OCI-LY7 (cell line): ENCODE results near the gene NRAP. TPM values are rescaled to one million over a fixed set of nuclear protein-coding genes. Genes with fewer than 3 reads are reported as not detected.

ENCODE experiments used
- BruUV-seq: library from RNA; stranded (reverse); fragments of 400-500 nt; replicated peaks from 2 replicates; lab custom pipeline; 2021; lab: Mats Ljungman, UMichigan
- CTCF ChIA-PET: fragments of 300-600 bp; sonication (Branson Sonifier 250); formaldehyde crosslinking; loops from one replicate; lab custom pipeline; 2022; ENCODE audit warnings: antibody characterized with exemption; ENCODE audit not compliant: unreplicated experiment; lab: Charles Lee
- POLR2A ChIA-PET: fragments of 300-600 bp; sonication (Branson Sonifier 250); formaldehyde crosslinking; loops from one replicate; lab custom pipeline; 2022; ENCODE audit warnings: antibody characterized with exemption; lab: Charles Lee
- DNase-seq: peaks from one replicate; pipeline ENCODE4 v3.0.0-alpha.2; 2015; ENCODE audit warnings: low spot score
- H2AFZ ChIP-seq: fragments of 200-600 bp; sonication (generic), shearing (Covaris generic); 2 replicates; pipeline ENCODE4 v1.6.1; 2014; ENCODE audit warnings: mild to moderate bottlenecking, antibody characterized with exemption, low read length, moderate library complexity
- H3K27ac ChIP-seq: fragments of 200-600 bp; sonication (generic); 2 replicates; pipeline ENCODE4 v1.5.1; 2014; ENCODE audit warnings: mixed run types, low read depth, mild to moderate bottlenecking, moderate library complexity, low read length, inconsistent platforms; ENCODE audit not compliant: poor library complexity, severe bottlenecking
- H3K36me3 ChIP-seq: fragments of 200-600 bp; sonication (generic); 2 replicates; pipeline ENCODE4 v1.6.1; 2014; ENCODE audit warnings: mild to moderate bottlenecking, antibody characterized with exemption, low read length, moderate library complexity, mixed read lengths; ENCODE audit not compliant: insufficient read depth
- H3K4me1 ChIP-seq: fragments of 200-600 bp; sonication (generic); 2 replicates; pipeline ENCODE4 v1.5.1; 2014; ENCODE audit warnings: mild to moderate bottlenecking, low read length; ENCODE audit not compliant: insufficient read depth, poor library complexity, severe bottlenecking
- H3K4me2 ChIP-seq: fragments of 200-600 bp; sonication (generic); 2 replicates; pipeline ENCODE4 v1.6.1; 2014; ENCODE audit warnings: mild to moderate bottlenecking, low read length
- H3K4me3 ChIP-seq: fragments of 200-600 bp; sonication (generic); 2 replicates; pipeline ENCODE4 v1.5.1; 2014; ENCODE audit warnings: mild to moderate bottlenecking, low read depth, low read length; ENCODE audit not compliant: poor library complexity, severe bottlenecking
- H3K79me2 ChIP-seq: fragments of 200-600 bp; sonication (generic); 2 replicates; pipeline ENCODE4 v1.6.1; 2016; ENCODE audit warnings: low read depth, mild to moderate bottlenecking, low read length, moderate library complexity, mixed read lengths; ENCODE audit not compliant: insufficient read depth
- H3K9me2 ChIP-seq: fragments of 200-600 bp; sonication (generic); 2 replicates; pipeline ENCODE4 v1.6.1; 2016; ENCODE audit warnings: mild to moderate bottlenecking, low read length, mixed read lengths; ENCODE audit not compliant: insufficient read depth
- H3K9me3 ChIP-seq: fragments of 200-600 bp; sonication (generic); 2 replicates; pipeline ENCODE4 v1.6.1; 2014; ENCODE audit warnings: mild to moderate bottlenecking, mixed run types, low read length, mixed read lengths
- H4K20me1 ChIP-seq: fragments of 200-600 bp; sonication (generic); 2 replicates; pipeline ENCODE4 v1.6.1; 2014; ENCODE audit warnings: mild to moderate bottlenecking, antibody characterized with exemption, low read length, moderate library complexity, mixed read lengths; ENCODE audit not compliant: insufficient read depth
- EZH2phosphoT487 ChIP-seq: fragments of 200-600 bp; sonication (generic); IDR thresholded peaks from 2 replicates; pipeline ENCODE4 v1.6.1; 2018; ENCODE audit warnings: low read depth, borderline replicate concordance, mild to moderate bottlenecking, mixed run types, antibody characterized with exemption, low read length, moderate library complexity, mixed read lengths
- intact Hi-C: fragments of 100-400 bp; cut with micrococcal nuclease; formaldehyde crosslinking; loops from one replicate; pipeline ENCODE4 v1.10.0; 2022; ENCODE audit not compliant: unreplicated experiment
- total RNA-seq, 2 experiments: library from RNA; depleted of rRNA in 1 of 2; stranded (reverse); fragments of >200 nt in 1 of 2; shearing (Covaris generic) in 1 of 2; gene quantifications; 2 replicates each; pipeline ENCODE4 v1.2.3, GENCODE V29; 2014 to 2022
- TF ChIP-seq, protein P1 (sequence below): fragments of 200-600 bp; sonication (generic); conservative IDR thresholded peaks from 2 replicates; pipeline ENCODE4 v1.5.1; 2014; ENCODE audit warnings: mild to moderate bottlenecking, antibody characterized with exemption, low read length, moderate library complexity, mixed read lengths

NRAP gene
- total RNA-seq, 2 experiments from 2014 or later = not detected

DNA sequence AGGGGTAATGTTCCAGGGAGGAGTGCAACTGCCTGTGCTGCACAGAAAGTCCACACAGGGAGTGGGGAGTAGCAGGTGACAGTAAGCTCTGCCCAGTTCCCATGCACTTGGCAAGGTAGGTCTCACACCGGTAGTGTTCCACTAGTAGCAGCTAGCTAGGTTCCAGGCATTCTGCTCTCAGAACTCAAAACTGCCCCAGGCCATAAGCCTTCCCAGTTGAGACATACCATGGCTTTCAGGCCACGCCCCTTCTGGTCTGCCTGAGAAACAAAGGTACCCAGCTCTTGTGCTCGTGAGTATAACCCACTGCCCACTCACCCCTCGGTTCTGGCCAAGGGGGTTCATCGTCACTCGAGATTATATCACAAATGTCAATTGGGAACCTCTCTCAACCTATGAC is 28.4 kb upstream of the NRAP start:
- no peaks in the 10 kb centered on the region for H4K20me1 ChIP-seq
- H3K4me1 ChIP-seq = no peaks in the 10 kb centered on the region
- no peak for TF ChIP-seq EZH2phosphoT487
- TF ChIP-seq, protein P1, sequence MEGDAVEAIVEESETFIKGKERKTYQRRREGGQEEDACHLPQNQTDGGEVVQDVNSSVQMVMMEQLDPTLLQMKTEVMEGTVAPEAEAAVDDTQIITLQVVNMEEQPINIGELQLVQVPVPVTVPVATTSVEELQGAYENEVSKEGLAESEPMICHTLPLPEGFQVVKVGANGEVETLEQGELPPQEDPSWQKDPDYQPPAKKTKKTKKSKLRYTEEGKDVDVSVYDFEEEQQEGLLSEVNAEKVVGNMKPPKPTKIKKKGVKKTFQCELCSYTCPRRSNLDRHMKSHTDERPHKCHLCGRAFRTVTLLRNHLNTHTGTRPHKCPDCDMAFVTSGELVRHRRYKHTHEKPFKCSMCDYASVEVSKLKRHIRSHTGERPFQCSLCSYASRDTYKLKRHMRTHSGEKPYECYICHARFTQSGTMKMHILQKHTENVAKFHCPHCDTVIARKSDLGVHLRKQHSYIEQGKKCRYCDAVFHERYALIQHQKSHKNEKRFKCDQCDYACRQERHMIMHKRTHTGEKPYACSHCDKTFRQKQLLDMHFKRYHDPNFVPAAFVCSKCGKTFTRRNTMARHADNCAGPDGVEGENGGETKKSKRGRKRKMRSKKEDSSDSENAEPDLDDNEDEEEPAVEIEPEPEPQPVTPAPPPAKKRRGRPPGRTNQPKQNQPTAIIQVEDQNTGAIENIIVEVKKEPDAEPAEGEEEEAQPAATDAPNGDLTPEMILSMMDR = no peak
- no peak for DNase-seq
- no peak overlapping the region for H3K27ac ChIP-seq
- H3K4me3 ChIP-seq = no peak overlapping the region
- ChIA-PET CTCF (no interaction called here), POLR2A (interaction anchor here (0.6 kb wide), 1 partner anchor 500 kb away, joined by 3 read pairs; no protein-coding TSS in a partner anchor)
- intact Hi-C loops = no loop called here
- H3K4me2 ChIP-seq = no peak overlapping the region
- no TSS peak for BruUV-seq
- H2AFZ ChIP-seq = no peak overlapping the region
- no peaks in the 10 kb centered on the region for H3K9me2 ChIP-seq
- H3K36me3 ChIP-seq = peaks cover 25% of the 10 kb centered on the region
- no peaks in the 10 kb centered on the region for H3K79me2 ChIP-seq
- H3K9me3 ChIP-seq = peaks cover 33% of the 10 kb centered on the region; the same call in 1 of the 2 replicates

DNA sequence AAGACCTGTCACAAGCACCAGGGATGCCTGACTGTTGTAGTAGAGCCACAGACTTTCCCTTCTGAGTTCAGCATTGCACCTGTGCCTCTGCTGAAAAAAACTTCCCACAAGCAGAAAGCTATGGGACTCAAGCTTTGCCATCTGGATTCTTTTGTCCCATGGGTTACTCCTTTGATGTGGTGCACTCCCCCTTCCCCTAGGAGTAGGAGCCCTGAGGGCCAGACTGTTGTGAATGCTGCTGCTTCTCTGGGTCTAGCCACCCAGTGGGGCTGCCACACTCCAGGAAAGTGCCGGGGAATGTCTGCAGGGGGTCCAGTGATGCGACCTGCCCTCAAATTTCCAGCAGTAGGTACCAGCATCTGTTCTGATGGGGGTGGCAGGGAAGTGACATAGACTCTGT is 27.5 kb upstream of the NRAP start:
- Histone ChIP-seq H4K20me1 (no peaks in the 10 kb centered on the region), H3K4me1 (no peaks in the 10 kb centered on the region), H3K79me2 (no peaks in the 10 kb centered on the region), H3K9me3 (peaks cover 37% of the 10 kb centered on the region; the same call in 1 of the 2 replicates), H3K4me2 (no peak overlapping the region), H3K36me3 (peaks cover 26% of the 10 kb centered on the region), H2AFZ (no peak overlapping the region), H3K27ac (no peak overlapping the region), H3K4me3 (no peak overlapping the region), H3K9me2 (no peaks in the 10 kb centered on the region)
- intact Hi-C loops = no loop called here
- DNase-seq = no peak
- no peak for TF ChIP-seq EZH2phosphoT487
- TF ChIP-seq, protein P1 = no peak
- POLR2A ChIA-PET = interaction anchor here (0.6 to 1.0 kb wide), 2 partner anchors 25 to 71 kb away, joined by 3 read pairs; no protein-coding TSS in a partner anchor
- CTCF ChIA-PET = no interaction called here
- BruUV-seq = no TSS peak

DNA sequence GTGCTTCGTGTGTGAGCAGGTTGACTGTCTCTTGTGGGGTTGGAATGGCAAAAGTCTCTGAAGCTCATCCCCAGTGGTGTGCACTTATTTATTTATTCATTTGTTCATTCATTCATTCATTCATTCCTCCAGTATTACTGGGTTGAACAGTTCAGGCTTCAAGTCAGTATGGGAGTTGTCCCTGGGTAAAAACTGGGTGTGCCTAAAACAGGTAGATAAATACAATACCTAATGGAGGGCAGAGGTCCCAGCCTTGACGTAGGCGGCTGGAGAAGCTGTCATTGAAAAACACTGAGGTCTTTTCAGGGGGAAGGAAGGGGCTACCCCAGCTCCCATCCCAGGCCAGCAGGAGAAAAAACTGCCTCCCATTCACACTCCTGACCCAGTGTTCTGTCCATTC is 26.9 kb upstream of the NRAP start:
- BruUV-seq = no TSS peak
- intact Hi-C loops = no loop called here
- DNase-seq = no peak
- Histone ChIP-seq H3K27ac (no peak overlapping the region), H4K20me1 (no peaks in the 10 kb centered on the region), H3K9me3 (peaks cover 43% of the 10 kb centered on the region; the same call in 1 of the 2 replicates), H3K4me2 (no peak overlapping the region), H3K36me3 (peaks cover 26% of the 10 kb centered on the region), H3K9me2 (no peaks in the 10 kb centered on the region), H3K79me2 (no peaks in the 10 kb centered on the region), H3K4me3 (no peak overlapping the region), H3K4me1 (no peaks in the 10 kb centered on the region), H2AFZ (no peak overlapping the region)
- ChIA-PET POLR2A (interaction anchor here (1.0 kb wide), 1 partner anchor 26 kb away, joined by 3 read pairs; no protein-coding TSS in a partner anchor), CTCF (no interaction called here)
- no peak for TF ChIP-seq EZH2phosphoT487
- TF ChIP-seq, protein P1 = no peak
